HepG2 (cell line): ENCODE data around the gene ZNF365. TPM values are rescaled to one million over a fixed set of nuclear protein-coding genes. Genes with fewer than 3 reads are reported as not detected.

ENCODE experiments used
- ATAC-seq: fragments of 200-7000 bp; cut with Tn5 transposase; 3 replicates; pipeline ENCODE4 v1.9.1; 2020; ENCODE audit warnings: mild to moderate bottlenecking, moderate library complexity
- BruUV-seq: library from RNA; stranded (reverse); fragments of 400-500 nt; replicated peaks from 2 replicates; lab custom pipeline; 2021; lab: Mats Ljungman, UMichigan
- CTCF ChIA-PET: fragments of 300-600 bp; formaldehyde crosslinking; extraction: SDS; loops from one replicate; lab custom pipeline; 2021; ENCODE audit warnings: low total read pairs, inconsistent platforms, low intra/inter-chr PET ratio; lab: Yijun Ruan, JAX
- POLR2A ChIA-PET: fragments of 350-600 bp; sonication (Branson Sonifier 250); formaldehyde crosslinking; loops from one replicate; lab custom pipeline; 2020; ENCODE audit warnings: antibody characterized with exemption, inconsistent platforms; lab: Yijun Ruan, JAX
- DNase-seq: peaks from one replicate; pipeline ENCODE4 v3.0.0-alpha.2; 2015; ENCODE audit warnings: low spot score
- FAIRE-seq: peaks from 3 replicates; lab custom pipeline; 2011; peaks lifted over from hg19 to GRCh38; lab: Jason Lieb, UNC
- H2AFZ ChIP-seq: one replicate; pipeline ENCODE4 v1.6.1; 2011; ENCODE audit warnings: low read length, inconsistent platforms
- H3K27ac ChIP-seq: fragments of 300-600 bp; 3 replicates; pipeline ENCODE4 v1.8.0; 2011; ENCODE audit warnings: mixed run types, mild to moderate bottlenecking, mixed read lengths, low read length, inconsistent platforms; ENCODE audit not compliant: insufficient read depth; ENCODE audit errors: extremely low read length
- H3K27me3 ChIP-seq, 2 experiments: fragments of 200-600 bp in 1 of 2; 2 replicates in 1 of 2; 3 replicates in 1 of 2; pipeline versions ENCODE4 v1.6.0 to v1.8.0; 2011; ENCODE audit warnings: low read length in 2 of 2, mild to moderate bottlenecking in 2 of 2, moderate library complexity in 2 of 2, inconsistent platforms in 1 of 2; ENCODE audit not compliant: insufficient read depth in 2 of 2, control insufficient read depth in 1 of 2
- H3K36me3 ChIP-seq, 2 experiments: fragments of 200-600 bp in 1 of 2; replicated peaks in 1 of 2; 2 replicates in 1 of 2; 3 replicates in 1 of 2; pipeline versions ENCODE4 v1.5.1 to v1.8.0; 2011; ENCODE audit warnings: low read length in 2 of 2, inconsistent platforms in 1 of 2; ENCODE audit not compliant: insufficient read depth in 2 of 2, control insufficient read depth in 1 of 2
- H3K4me1 ChIP-seq: 2 replicates; pipeline ENCODE4 v1.5.1; 2012; ENCODE audit warnings: low read length, inconsistent platforms; ENCODE audit not compliant: insufficient read depth
- H3K4me2 ChIP-seq: 2 replicates; pipeline ENCODE4 v1.6.0; 2011; ENCODE audit warnings: low read depth, low read length, inconsistent platforms
- H3K4me3 ChIP-seq, 3 experiments: fragments of 200-600 bp in 1 of 3; sonication (generic), shearing (Covaris generic) in 1 of 3; replicated peaks in 1 of 3; 2 replicates each; pipeline ENCODE4 v1.5.1; 2011 to 2016; ENCODE audit warnings: low read length in 3 of 3, inconsistent platforms in 2 of 3, low read depth in 2 of 3, mild to moderate bottlenecking in 2 of 3, control low read depth in 1 of 3, mixed read lengths in 1 of 3; ENCODE audit not compliant: insufficient read depth in 1 of 3
- H3K79me2 ChIP-seq: one replicate; pipeline ENCODE4 v1.6.1; 2011; ENCODE audit warnings: low read length, inconsistent platforms; ENCODE audit not compliant: insufficient read depth
- H3K9ac ChIP-seq: 2 replicates; pipeline ENCODE4 v1.6.0; 2011; ENCODE audit warnings: mild to moderate bottlenecking, low read depth, low read length, inconsistent platforms; ENCODE audit not compliant: insufficient read depth
- H3K9me3 ChIP-seq: 2 replicates; pipeline ENCODE4 v1.5.1; 2012; ENCODE audit warnings: mild to moderate bottlenecking, low read length
- H4K20me1 ChIP-seq: 2 replicates; pipeline ENCODE4 v1.6.0; 2011; ENCODE audit warnings: inconsistent platforms, mild to moderate bottlenecking, low read length, moderate library complexity; ENCODE audit not compliant: insufficient read depth
- AHDC1 ChIP-seq: sonication (generic); formaldehyde crosslinking; IDR thresholded peaks from 2 replicates; pipeline ENCODE4 v1.5.1; 2020; ENCODE audit warnings: mild to moderate bottlenecking, missing genetic modification reagents, borderline replicate concordance
- ARNT ChIP-seq: fragments of 450-650 bp; IDR thresholded peaks from 2 replicates; pipeline ENCODE4 v1.6.1; 2017
- ASH2L ChIP-seq: fragments of 300-600, 200-600 bp; sonication (generic); IDR thresholded peaks from 2 replicates; pipeline ENCODE4 v1.7.0; 2017; ENCODE audit warnings: low read depth, mild to moderate bottlenecking, moderate library complexity, mixed read lengths, low read length; ENCODE audit not compliant: insufficient read length
- BHLHE40 ChIP-seq: IDR thresholded peaks from 2 replicates; pipeline ENCODE4 v1.6.1; 2011; ENCODE audit warnings: low read length, improper control_type of control experiment
- GFI1 ChIP-seq: sonication (generic); formaldehyde crosslinking; IDR thresholded peaks from 2 replicates; pipeline ENCODE4 v1.5.0; 2020; ENCODE audit warnings: missing genetic modification reagents, mild to moderate bottlenecking, borderline replicate concordance
- GPBP1L1 ChIP-seq: sonication (generic); formaldehyde crosslinking; IDR thresholded peaks from 2 replicates; pipeline ENCODE4 v1.5.0; 2020; ENCODE audit warnings: mild to moderate bottlenecking, missing genetic modification reagents
- GTF2F1 ChIP-seq: fragments of 150-350 bp; IDR thresholded peaks from 2 replicates; pipeline ENCODE4 v1.6.1; 2014; ENCODE audit warnings: low read length
- MAFG ChIP-seq: sonication (generic); formaldehyde crosslinking; IDR thresholded peaks from 2 replicates; pipeline ENCODE4 v1.5.1; 2020; ENCODE audit warnings: mild to moderate bottlenecking, missing genetic modification reagents
- ZNF292 ChIP-seq: sonication (generic); formaldehyde crosslinking; IDR thresholded peaks from 2 replicates; pipeline ENCODE4 v1.8.1; 2022; ENCODE audit warnings: mild to moderate bottlenecking, low read depth, missing genetic modification reagents, borderline replicate concordance
- ZNF740 ChIP-seq: sonication (generic); formaldehyde crosslinking; IDR thresholded peaks from 2 replicates; pipeline ENCODE4 v1.4.0; 2020; ENCODE audit warnings: missing genetic modification reagents
- WGBS: methylation state at CpG from one replicate; pipeline ENCODE4 v1.1.6; 2017; ENCODE audit warnings: low lambda C conversion rate; 5-methylcytosine and 5-hydroxymethylcytosine counted together
- in situ Hi-C: cut with HindIII; loops from 2 replicates; pipeline ENCODE4 v1.10.0; 2017; ENCODE audit warnings: low pct_unique_long_range_greater_than_20kb; ENCODE audit not compliant: extremely low pct_ligation_motif_present
- intact Hi-C: fragments of 100-400 bp; cut with micrococcal nuclease; formaldehyde crosslinking; loops from one replicate; pipeline ENCODE4 v1.10.0; 2022; ENCODE audit not compliant: unreplicated experiment
- polyA plus RNA-seq, 8 experiments: library from polyadenylated mRNA; depleted of rRNA in 3 of 8; stranded (reverse) in 7 of 8; unstranded in 1 of 8; fragments of >200 nt; fragmentation: Illumina TruSeq in 4 of 8; extraction: Trizol in 4 of 8; gene quantifications; 2 replicates each; pipeline versions ENCODE4 v1.2.1 to v1.2.3, GENCODE V29; 2011 to 2016; ENCODE audit warnings: low read depth in 4 of 8, missing spikeins in 1 of 8, mixed read lengths in 1 of 8; ENCODE audit not compliant: insufficient read depth in 1 of 8
- total RNA-seq, 5 experiments: library from RNA; depleted of rRNA; stranded (reverse); fragments of >200 nt; fragmentation: Illumina TruSeq; extraction: Trizol; gene quantifications; 2 replicates each; pipeline ENCODE4 v1.2.3, GENCODE V29; 2016; ENCODE audit warnings: low read depth in 1 of 5

Gene ZNF365
- total and polyA plus RNA-seq, 2 of the 13 experiments (the other 11 are each of a cell fraction or from before 2014, with no cell fraction given), result not detected

- intact Hi-C loops (no loop called here), in situ Hi-C loops (no loop called here)
- Histone ChIP-seq H2AFZ (no peak overlapping the region), H3K36me3 (no peaks in the 10 kb centered on the region), H3K79me2 (no peaks in the 10 kb centered on the region), H3K4me3 (no peak overlapping the region), H3K4me2 (no peak overlapping the region), H3K27ac (no peak overlapping the region), H3K4me1 (peaks cover 18% of the 10 kb centered on the region), H3K9ac (no peak overlapping the region), H3K27me3 (no peaks in the 10 kb centered on the region), H3K9me3 (peaks cover 1% of the 10 kb centered on the region; the same call in 1 of the 2 replicates), H4K20me1 (no peaks in the 10 kb centered on the region)
- no TSS peak for BruUV-seq
- 21% methylated on average over 5 of the region's 5 CpGs for WGBS
- ChIA-PET CTCF (no interaction called here), POLR2A (no interaction called here)
- TF ChIP-seq ZNF740 (CRISPR knock-in tag) (no peak), AHDC1 (no peak), ARNT (no peak), BHLHE40 (no peak), GFI1 (no peak), GTF2F1 (no peak), GPBP1L1 (CRISPR knock-in tag) (no peak), ZNF292 (no peak), MAFG (CRISPR knock-in tag) (no peak), ASH2L (no peak)
- ATAC-seq (no peak), FAIRE-seq (no peak), DNase-seq (no peak)
Observed at GRCh38 chr10:62413048-62413447, 38.9 kb downstream of the ZNF365 start.
